ENCODE data around the gene NT5C.

Gene NT5C

DNA sequence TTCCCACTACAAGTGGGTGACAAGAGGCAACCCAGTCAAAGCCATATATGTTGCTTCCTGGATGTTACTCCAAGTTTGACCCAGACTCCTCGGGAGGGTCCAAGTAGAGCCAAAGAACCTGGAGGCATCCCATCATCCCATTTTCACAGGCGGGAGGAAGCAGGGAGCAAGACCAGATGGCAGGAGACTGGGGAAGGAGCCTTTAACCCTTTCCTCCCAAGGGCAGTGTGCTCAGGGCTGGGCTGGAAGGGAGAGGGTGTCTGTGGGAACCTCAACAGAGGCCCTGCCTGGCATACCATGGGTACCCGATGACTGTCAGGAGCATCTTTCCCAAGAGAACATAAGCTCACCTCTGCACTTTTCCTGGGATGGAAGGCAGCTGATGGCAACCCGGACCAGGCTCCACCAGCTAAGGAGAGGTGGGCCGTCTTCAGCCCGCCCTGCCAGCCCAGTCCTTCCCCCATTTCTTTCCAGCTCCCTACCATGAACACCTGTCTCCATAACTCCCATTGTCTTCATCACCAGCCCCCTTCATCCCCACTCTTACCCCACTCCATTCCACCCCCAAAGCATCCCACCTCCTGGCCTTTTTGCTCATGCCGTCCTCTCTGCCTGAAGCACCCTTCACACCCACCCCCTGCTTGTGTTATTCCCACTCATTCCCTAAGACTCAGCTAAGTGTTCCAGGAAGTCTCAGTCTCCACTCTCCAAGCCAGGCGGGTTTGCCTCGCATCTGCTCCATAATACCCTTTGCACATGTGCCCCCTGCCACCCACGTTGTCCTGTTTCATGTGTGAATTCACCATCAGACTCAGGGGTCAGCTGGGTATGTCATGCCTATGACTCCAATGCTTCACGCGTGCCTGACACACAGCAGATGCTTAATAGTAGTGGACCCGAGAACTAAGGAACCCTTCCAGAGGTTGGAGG is 49.7 kb downstream of the NT5C start:
- no peak for DNase-seq (ENCODE audit: low spot score)
- TF ChIP-seq, protein P1, sequence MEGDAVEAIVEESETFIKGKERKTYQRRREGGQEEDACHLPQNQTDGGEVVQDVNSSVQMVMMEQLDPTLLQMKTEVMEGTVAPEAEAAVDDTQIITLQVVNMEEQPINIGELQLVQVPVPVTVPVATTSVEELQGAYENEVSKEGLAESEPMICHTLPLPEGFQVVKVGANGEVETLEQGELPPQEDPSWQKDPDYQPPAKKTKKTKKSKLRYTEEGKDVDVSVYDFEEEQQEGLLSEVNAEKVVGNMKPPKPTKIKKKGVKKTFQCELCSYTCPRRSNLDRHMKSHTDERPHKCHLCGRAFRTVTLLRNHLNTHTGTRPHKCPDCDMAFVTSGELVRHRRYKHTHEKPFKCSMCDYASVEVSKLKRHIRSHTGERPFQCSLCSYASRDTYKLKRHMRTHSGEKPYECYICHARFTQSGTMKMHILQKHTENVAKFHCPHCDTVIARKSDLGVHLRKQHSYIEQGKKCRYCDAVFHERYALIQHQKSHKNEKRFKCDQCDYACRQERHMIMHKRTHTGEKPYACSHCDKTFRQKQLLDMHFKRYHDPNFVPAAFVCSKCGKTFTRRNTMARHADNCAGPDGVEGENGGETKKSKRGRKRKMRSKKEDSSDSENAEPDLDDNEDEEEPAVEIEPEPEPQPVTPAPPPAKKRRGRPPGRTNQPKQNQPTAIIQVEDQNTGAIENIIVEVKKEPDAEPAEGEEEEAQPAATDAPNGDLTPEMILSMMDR (IDR thresholded peaks at IDR 0.05) = no peak
- H3K4me3 ChIP-seq = no peak overlapping the region
- H3K27ac ChIP-seq = no peak overlapping the region
